ENCODE measurements around the gene ZNF783. TPM values are rescaled to one million over a fixed set of nuclear protein-coding genes. Genes with fewer than 3 reads are reported as not detected.
A peak's percentile ranks its signal among the peaks of the same experiment; 100 is the strongest.

Gene ZNF783
- total and polyA plus RNA-seq, 12 donors: 2.5 to 6.1 (median 3.3) TPM

DNA sequence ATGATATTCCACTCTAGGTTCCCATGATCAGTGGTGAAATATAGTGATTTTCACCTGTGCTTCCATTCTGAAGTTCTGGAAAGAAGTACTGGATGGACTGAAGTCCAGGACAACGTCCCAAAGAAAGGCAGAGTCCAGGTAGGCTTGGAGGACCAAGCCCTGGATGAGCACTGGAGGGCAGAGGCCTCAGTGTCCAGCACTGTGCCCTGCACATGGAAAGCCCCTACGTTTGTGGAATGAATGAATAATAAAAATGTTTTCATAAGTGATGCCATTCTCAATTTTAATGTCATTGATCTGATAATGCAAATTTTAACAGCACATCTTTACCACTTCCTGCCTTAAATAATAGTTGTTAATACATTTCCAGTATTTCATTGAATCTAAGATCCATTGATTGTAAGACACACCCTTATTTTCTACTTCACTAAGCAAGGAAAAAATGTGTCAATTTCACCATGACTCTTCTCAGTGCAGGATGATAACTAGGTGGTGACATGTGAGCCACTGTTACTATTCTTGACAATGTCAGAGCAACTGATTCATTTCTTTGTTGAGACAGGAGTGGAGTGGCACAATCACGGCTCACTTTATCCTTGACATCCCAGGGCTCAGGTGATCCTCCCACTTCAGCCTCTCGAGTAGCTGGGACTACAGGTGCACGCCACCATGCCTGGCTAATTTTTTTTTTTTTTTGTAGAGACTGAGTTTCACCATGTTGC lies 35.2 kb downstream of the ZNF783 start:
- 66 to 71% methylated on average over 5 of the region's 5 CpGs for WGBS, 2 donors
- peak in 1 of 8 donors; percentile 31 for ATAC-seq
- Histone ChIP-seq H3K9me3 (peaks cover 0 to 4% (median 0%) of the 10 kb centered on the region in 11 donors), H3K36me3 (peaks cover 0 to 34% (median 12%) of the 10 kb centered on the region in 9 donors), H3K27ac (no peak overlapping the region), H3K4me1 (no peaks in the 10 kb centered on the region), H3K4me3 (no peak overlapping the region), H3K27me3 (no peaks in the 10 kb centered on the region)
- intact Hi-C loops (cut with DNase I): no loop called here
- TF ChIP-seq, protein P1, sequence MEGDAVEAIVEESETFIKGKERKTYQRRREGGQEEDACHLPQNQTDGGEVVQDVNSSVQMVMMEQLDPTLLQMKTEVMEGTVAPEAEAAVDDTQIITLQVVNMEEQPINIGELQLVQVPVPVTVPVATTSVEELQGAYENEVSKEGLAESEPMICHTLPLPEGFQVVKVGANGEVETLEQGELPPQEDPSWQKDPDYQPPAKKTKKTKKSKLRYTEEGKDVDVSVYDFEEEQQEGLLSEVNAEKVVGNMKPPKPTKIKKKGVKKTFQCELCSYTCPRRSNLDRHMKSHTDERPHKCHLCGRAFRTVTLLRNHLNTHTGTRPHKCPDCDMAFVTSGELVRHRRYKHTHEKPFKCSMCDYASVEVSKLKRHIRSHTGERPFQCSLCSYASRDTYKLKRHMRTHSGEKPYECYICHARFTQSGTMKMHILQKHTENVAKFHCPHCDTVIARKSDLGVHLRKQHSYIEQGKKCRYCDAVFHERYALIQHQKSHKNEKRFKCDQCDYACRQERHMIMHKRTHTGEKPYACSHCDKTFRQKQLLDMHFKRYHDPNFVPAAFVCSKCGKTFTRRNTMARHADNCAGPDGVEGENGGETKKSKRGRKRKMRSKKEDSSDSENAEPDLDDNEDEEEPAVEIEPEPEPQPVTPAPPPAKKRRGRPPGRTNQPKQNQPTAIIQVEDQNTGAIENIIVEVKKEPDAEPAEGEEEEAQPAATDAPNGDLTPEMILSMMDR (IDR thresholded peaks at IDR 0.05): no peak
- no peak for DNase-seq

DNA sequence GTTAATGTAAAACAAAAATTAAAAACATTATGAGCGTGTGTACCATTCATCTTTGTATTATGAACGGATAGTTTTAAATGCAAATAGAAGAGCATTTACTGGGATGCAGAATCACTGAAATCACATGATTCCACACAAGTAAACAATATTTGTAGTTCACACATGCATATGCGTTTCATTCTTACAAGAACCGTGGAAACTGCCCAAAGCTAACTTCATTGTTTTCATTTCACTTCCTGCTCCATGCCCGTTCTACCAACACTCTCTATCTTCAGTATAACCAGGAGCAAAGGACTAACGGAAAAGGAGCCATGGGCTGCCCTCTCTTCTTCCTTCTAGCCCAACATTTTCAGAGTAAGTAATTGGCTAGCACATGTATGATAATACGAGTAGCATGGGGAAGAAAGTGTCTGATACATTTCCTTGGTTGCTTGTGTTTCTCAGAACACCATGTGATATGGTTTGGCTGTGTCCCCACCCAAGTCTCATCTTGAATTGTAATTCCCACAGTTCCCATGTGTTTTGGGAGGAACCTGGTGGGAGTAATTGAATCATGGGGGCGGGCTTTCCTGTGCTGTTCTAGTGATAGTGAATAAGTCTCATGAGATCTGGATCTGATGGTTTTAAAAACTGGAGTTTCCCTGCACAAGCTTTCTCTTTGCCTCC lies 38.8 kb downstream of the ZNF783 start:
- DNase-seq: no peak
- Histone ChIP-seq H3K27ac (no peak overlapping the region), H3K4me1 (no peaks in the 10 kb centered on the region), H3K27me3 (no peaks in the 10 kb centered on the region), H3K9me3 (peaks cover 0 to 4% (median 0%) of the 10 kb centered on the region in 11 donors), H3K4me3 (no peak overlapping the region), H3K36me3 (peaks cover 0 to 5% (median 0%) of the 10 kb centered on the region in 9 donors)
- WGBS, 2 donors: 59 to 67% methylated on average over 8 of the region's 8 CpGs
- intact Hi-C loops (cut with DNase I): no loop called here
- no peak for ATAC-seq
- TF ChIP-seq, protein P1 (IDR thresholded peaks at IDR 0.05): no peak

DNA sequence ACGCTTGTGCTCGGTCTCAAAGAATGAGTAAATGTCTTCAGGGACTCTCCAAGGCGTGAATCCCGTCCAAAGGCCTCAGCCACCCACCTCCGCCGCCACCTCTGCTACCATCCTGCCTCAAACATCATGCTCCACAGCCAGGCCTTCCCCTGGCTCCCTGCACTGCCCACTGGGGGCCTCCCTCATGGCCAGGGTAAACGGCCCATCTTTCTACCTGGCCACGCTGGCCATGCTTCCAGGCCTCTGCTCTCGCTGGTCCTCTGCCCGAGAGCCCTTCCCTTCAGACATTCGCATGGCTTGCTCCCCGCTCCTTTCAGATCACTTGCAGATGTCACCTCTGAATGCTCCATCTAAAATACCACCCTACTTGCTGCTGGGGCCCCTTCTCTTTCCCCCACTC lies 40.2 kb downstream of the ZNF783 start:
- Histone ChIP-seq H3K36me3 (no peaks in the 10 kb centered on the region), H3K4me1 (no peaks in the 10 kb centered on the region), H3K4me3 (no peak overlapping the region), H3K27me3 (no peaks in the 10 kb centered on the region), H3K9me3 (peaks cover 0 to 4% (median 0%) of the 10 kb centered on the region in 11 donors), H3K27ac (no peak overlapping the region)
- TF ChIP-seq, protein P1 (IDR thresholded peaks at IDR 0.05): no peak
- DNase-seq: no peak
- WGBS, 2 donors: 92% methylated on average over 12 of the region's 12 CpGs
- no peak for ATAC-seq
- intact Hi-C loops (cut with DNase I): no loop called here

DNA sequence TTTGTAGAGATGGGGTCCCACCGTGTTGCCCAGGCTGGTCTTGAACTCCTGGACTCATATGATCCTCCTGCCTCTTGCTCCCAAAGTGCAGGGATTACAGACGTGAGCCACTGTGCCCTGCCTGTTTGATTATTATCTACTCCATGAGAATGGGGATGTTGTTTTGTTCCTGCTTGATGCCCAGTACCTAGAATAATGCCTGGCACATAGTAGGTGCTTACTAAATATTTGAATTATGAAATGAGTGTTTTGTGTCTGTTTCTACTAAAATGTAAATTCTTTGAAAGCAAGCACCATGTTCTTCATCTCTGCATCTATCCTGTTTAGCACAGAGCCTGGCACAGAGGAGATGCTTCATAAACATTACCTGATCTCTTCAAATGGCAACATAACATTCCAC lies 40.9 kb downstream of the ZNF783 start:
- Histone ChIP-seq H3K27ac (no peak overlapping the region), H3K27me3 (no peaks in the 10 kb centered on the region), H3K36me3 (no peaks in the 10 kb centered on the region), H3K4me1 (no peaks in the 10 kb centered on the region), H3K4me3 (no peak overlapping the region), H3K9me3 (peaks cover 0 to 4% (median 0%) of the 10 kb centered on the region in 11 donors)
- intact Hi-C loops (cut with DNase I): no loop called here
- 78 to 83% methylated on average over 2 of the region's 2 CpGs for WGBS, 2 donors
- ATAC-seq: no peak
- no peak for DNase-seq
- TF ChIP-seq, protein P1 (IDR thresholded peaks at IDR 0.05): no peak
